ENCODE measurements around the gene FKBP6. TPM values are rescaled to one million over a fixed set of nuclear protein-coding genes. Genes with fewer than 3 reads are reported as not detected.
"Not testable (repeated sequence)": the region's sequence is repeated elsewhere in the genome, so short reads cannot be mapped to it uniquely, and the experiment has no call there.

FKBP6 gene
- total and polyA plus RNA-seq, 3 donors from 2014 or later: 45.4 to 148 (median 60.9) TPM

GRCh38 chr7:73359746-73360375 lies 31.9 kb downstream of the FKBP6 start:
- intact Hi-C loops (cut with DNase I; ENCODE audit: low total_unique reads): no loop called here

GRCh38 chr7:73360590-73360989 lies 32.6 kb downstream of the FKBP6 start:
- intact Hi-C loops (cut with DNase I; ENCODE audit: low total_unique reads); H3K27ac ChIP-seq: not testable (repeated sequence)

More at GRCh38 chr7:73359746-73360375, 31.9 kb downstream of the FKBP6 start:
- Histone ChIP-seq H3K36me3 (ENCODE audit: low read depth, missing control alignments) (no peaks in the 10 kb centered on the region), H3K27me3 (no peaks in the 10 kb centered on the region), H3K4me3 (no peak overlapping the region), H3K9me3 (no peaks in the 10 kb centered on the region), H3K27ac (no peak overlapping the region), H3K4me1 (peaks cover 13% of the 10 kb centered on the region)
- WGBS, 2 donors: 84 to 89% methylated on average over 9 to 13 of the region's 13 CpGs
- DNase-seq: no peak
- no peak for TF ChIP-seq POLR2A (IDR thresholded peaks at IDR 0.05)
- no peak for TF ChIP-seq CTCF (IDR thresholded peaks at IDR 0.05)

GRCh38 chr7:73363225-73364005 lies 35.5 kb downstream of the FKBP6 start:
- Histone ChIP-seq H3K9me3 (no peaks in the 10 kb centered on the region), H3K36me3 (ENCODE audit: low read depth, missing control alignments) (no peaks in the 10 kb centered on the region), H3K4me3 (no peak overlapping the region), H3K27me3 (no peaks in the 10 kb centered on the region), H3K4me1 (peaks cover 5% of the 10 kb centered on the region), H3K27ac (no peak overlapping the region)
- 87 to 88% methylated on average over 28 of the region's 28 CpGs for WGBS, 2 donors
- DNase-seq: no peak
- intact Hi-C loops (cut with DNase I; ENCODE audit: low total_unique reads): no loop called here
- no peak for TF ChIP-seq POLR2A (IDR thresholded peaks at IDR 0.05)

More at GRCh38 chr7:73360590-73360989, 32.6 kb downstream of the FKBP6 start:
- H3K27me3 ChIP-seq; H3K9me3 ChIP-seq; H3K36me3 ChIP-seq (ENCODE audit: low read depth, missing control alignments); H3K4me3 ChIP-seq; DNase-seq: not testable (repeated sequence)
- 90 to 100% methylated on average over 1 of the region's 1 CpG for WGBS, 2 donors
- peaks cover 13% of the 10 kb centered on the region for H3K4me1 ChIP-seq

GRCh38 chr7:73364006-73364728 lies 36.2 kb downstream of the FKBP6 start:
- H3K36me3 ChIP-seq (ENCODE audit: low read depth, missing control alignments): no peaks in the 10 kb centered on the region
- no peaks in the 10 kb centered on the region for H3K9me3 ChIP-seq
- TF ChIP-seq CTCF (IDR thresholded peaks at IDR 0.05) (no peak), POLR2A (IDR thresholded peaks at IDR 0.05) (no peak)
- no peaks in the 10 kb centered on the region for H3K27me3 ChIP-seq
- no peak for DNase-seq
- 64 to 80% methylated on average over 5 to 25 of the region's 25 CpGs for WGBS, 2 donors
- intact Hi-C loops (cut with DNase I; ENCODE audit: low total_unique reads): no loop called here
- H3K4me3 ChIP-seq: no peak overlapping the region
- H3K27ac ChIP-seq: no peak overlapping the region
- no peaks in the 10 kb centered on the region for H3K4me1 ChIP-seq

- WGBS, 2 donors: 87 to 91% methylated on average over 11 of the region's 11 CpGs
- Histone ChIP-seq H3K27me3 (no peaks in the 10 kb centered on the region), H3K36me3 (ENCODE audit: low read depth, missing control alignments) (no peaks in the 10 kb centered on the region), H3K4me3 (no peak overlapping the region), H3K9me3 (no peaks in the 10 kb centered on the region), H3K27ac (no peak overlapping the region), H3K4me1 (no peaks in the 10 kb centered on the region)
- DNase-seq: no peak
- no peak for TF ChIP-seq CTCF (IDR thresholded peaks at IDR 0.05)
- TF ChIP-seq POLR2A (IDR thresholded peaks at IDR 0.05): no peak
- intact Hi-C loops (cut with DNase I; ENCODE audit: low total_unique reads): no loop called here
Measured at GRCh38 chr7:73366127-73366526, 38.2 kb downstream of the FKBP6 start.
